Measurements from ENCODE around the gene TTLL4.

Gene TTLL4

DNA sequence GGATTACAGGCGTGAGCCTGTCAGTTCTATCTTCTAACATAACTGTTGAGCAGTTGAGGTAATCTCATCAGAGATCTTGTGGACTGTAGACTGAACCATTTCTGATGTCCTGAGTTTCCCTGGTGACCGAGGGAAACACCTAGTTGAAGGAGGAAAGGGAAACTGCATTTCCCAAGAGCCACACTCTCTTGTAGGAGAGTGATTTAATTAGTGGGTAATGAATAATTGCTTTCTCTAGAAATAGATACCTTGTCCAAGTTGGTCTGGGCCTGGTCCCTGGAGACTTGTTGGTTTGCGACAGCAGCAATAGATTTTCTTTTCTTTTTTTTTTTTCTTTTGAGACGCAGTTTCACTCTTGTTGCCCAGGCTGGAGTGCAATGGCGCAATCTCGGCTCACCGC is 7.4 kb downstream of the TTLL4 start:
- no peak for DNase-seq

- no peak for DNase-seq
These were observed 8.8 kb downstream of the TTLL4 start for GRCh38 chr2:218719457-218719856.

DNA sequence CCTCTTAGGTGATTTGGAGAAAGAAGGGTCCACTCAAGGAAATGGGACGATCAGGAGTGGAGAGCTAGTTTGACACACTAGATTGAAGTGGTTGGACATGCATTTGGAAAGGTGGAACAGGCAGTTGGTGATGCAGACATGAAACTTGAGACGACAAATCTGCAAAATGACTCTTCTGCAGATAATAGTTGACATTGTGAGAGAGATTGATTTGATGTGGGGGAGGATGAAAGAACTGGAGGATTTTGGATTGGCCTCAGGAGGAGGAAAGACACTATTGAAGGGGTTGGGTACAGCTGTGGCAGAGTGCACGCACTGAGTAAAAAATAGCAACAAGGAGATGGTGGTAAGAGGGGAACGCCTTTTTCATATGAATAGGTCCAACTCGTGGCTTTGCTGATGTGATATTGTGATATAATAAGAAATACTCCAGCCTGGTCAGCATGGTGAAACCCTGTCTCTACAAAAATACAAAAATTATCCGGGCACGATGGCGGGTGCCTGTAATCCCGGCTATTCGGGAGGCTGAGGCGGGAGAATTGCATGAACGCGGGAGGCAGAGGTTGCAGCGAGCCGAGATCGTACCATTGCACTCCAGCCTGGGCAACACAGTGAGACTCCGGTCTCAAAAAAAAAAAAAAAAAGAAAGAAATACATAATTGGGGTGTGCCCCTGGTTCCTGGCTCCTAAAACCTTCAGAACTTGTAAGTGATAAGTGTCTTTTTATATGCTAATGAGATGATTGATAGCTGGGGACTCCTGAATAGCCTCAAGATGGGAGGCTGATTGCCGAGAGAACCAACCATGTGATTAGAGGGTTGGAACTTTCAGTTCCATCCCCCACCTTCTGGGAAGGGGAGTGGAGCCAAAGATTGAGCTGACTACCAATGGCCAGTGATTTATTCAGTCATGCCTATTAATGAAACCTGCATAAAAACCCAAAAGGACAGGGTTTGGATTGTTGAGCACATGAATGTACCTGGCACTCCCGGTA is 9.7 kb downstream of the TTLL4 start:
- DNase-seq = no peak

DNA sequence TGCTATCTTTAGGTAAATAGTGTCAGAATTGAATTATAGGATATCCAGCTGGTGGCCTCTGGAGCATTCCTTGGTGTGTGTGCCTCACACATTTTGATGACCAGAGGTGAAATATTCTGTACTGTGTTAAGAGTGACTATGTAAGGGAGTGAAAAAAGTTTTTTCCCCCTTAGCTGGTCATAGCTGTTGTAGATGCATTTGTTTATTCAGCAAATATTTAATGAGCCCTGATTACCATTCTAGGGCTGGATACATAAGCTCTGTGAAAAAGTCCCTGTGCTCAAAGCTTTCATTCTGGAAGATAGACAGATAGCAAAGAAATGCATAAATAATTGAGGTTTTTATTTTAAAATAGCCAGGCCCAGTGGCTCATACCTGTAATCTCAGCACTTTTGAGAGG is 10.9 kb downstream of the TTLL4 start:
- DNase-seq = no peak

GRCh38 chr2:218721934-218722333 is 11.3 kb downstream of the TTLL4 start:
- DNase-seq = no peak

DNA sequence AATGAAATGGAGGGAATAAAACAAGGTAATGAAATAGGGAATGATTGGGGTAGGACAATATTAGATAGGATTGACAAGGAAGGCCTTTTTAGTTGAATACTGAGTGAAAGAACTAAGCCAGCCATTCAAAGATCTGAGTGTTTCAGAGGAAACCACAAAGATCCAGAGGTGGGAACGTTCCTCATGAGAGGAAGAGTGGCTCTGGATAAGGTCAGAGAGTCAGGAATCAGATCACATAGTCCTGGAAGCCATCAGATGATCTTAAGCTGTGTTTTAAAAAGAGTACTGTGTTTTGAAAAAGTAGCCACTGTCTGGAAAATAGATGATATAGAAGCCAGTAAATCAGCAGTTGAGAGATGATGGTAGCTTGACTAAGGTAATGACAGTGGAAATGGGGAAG is 11.8 kb downstream of the TTLL4 start:
- no peak for DNase-seq

DNA sequence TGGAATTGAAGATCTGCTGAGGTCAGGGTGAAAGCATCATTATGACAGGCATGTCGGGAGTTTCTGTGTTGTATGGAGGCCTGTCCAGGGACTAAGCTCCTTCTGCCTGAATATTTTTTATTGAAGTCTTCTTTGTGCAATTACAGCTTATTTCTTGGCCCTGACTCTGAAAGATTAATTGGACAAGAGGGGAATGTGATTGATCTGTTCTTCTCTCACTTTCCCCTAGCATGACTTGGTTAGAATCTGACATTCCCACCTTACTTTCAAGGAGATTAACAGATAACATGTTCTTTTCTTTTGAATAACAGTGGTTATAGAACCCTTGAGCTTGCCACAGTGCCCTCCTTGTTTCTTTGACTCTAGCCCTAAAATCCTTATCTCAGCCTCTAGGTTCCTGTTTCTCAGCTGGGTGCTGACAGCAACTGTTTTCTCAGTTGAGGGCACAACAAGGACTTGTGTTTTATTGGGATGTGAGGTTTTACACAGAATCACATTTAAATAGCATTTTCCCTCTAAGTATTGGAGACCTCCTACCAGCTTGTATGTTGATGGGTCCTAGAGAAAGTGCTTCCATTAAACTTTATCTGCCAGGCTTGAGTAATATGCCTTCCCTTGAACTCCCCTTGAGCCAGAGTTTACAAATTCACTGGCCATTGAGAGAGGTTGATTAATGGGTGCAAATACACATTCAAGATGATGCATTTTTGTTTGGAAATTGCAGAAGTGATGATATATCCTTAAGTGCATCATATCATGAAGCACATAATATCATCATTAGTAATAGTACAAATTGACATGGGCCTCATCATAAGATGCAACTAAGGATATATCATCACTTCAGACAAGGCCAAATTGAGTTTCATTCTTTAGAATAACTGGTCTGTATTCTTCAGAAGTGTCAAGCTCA is 12.5 kb downstream of the TTLL4 start:
- no peak for DNase-seq

DNA sequence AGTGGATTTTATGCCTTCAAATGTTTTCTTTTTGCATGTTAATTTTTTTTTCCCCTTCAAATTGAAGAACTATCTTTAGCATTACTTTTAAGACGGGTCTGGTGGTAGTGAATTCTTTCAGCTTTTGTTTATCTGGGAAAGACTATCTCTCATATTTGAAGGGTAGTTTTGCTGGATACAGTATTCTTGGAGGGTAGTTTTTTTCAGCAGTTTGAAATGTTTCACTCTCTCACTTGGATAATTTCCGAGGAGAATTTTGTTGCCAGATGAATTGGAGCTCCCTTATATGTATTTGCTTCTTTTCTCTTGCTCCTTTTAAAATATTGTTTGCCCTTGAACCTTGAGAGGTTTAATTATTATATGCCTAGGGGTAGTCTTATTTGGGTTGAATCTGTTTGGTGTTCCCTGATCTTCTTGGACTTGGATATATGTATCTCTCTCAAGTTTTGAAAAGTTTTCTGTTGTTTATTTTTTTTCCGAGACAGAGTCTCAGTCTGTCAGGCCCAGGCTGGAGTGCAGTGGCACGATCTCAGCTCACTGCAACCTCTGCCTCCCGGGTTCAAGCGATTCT is 15.5 kb downstream of the TTLL4 start:
- no peak for DNase-seq

GRCh38 chr2:218727502-218728165 is 17.0 kb downstream of the TTLL4 start:
- DNase-seq = no peak

DNA sequence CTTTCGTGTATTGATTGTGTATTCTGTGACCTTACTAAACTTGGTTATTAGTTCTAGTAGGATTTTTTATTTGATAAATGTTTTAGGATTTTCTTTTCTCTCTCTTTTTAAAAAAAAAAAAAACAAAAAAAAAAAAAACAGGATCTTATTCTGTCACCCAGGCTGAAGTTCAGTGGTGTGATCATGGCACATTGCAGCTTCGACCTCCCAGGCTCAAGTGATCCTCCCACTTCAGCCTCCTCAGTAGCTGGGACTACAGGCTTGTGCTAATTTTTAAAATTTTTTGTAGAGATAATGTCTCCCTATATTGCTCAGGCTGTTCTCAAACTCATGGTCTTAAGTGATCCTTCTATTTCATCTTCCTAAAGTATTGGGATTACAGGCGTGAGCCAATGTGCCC is 19.0 kb downstream of the TTLL4 start:
- no peak for DNase-seq

DNA sequence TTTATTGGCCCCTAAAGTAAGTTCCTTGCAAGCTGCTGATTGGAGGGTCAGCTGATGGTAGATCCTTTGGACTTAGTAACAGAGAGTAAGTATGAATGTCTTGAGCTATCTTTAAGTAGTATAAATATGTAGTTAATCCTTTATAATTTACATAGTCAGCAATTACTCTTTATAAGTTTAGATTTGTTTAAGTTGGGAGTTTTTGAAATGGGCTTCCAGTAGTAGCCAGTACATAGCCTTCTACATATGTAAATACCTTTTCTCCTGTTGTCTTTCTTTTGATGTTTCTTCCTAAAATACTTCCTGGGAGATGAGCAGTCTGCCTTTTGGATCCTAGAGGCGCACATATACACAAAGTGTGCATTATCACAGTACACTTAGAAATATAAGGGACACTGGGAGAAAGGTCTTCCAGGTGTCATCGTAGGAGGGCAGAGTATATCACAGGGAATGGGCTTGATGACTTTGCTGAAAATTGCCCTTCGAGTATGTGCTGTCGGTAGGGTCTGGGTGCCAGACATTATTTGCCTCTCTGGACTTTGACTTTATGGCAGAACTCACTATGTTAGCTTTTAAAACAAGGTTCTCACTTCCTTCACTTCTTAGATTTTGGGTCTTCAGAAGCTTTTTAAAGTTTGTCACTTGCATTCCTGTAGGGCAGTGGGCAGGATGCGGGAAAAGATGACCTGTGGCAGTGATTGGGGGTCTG is 21.6 kb downstream of the TTLL4 start:
- no peak for DNase-seq

DNA sequence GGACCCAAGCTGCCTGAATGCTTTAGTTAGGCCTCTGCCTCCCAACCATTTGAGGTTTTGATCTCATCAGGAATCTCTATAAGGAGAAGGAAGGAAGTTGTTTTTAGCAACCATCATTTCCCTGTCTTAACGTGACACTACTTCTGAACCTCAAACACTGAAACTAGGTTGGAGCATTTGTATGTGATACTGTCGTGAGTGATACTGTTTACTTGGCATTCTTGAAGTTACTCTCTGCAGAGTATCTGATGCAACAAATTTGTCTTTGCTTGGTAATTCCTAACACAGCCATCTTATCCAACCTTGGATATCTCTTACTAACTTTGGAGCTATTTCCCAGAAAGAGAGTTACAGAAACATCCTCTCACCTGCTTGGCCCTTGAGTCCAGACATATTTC is 22.1 kb downstream of the TTLL4 start:
- no peak for DNase-seq

DNA sequence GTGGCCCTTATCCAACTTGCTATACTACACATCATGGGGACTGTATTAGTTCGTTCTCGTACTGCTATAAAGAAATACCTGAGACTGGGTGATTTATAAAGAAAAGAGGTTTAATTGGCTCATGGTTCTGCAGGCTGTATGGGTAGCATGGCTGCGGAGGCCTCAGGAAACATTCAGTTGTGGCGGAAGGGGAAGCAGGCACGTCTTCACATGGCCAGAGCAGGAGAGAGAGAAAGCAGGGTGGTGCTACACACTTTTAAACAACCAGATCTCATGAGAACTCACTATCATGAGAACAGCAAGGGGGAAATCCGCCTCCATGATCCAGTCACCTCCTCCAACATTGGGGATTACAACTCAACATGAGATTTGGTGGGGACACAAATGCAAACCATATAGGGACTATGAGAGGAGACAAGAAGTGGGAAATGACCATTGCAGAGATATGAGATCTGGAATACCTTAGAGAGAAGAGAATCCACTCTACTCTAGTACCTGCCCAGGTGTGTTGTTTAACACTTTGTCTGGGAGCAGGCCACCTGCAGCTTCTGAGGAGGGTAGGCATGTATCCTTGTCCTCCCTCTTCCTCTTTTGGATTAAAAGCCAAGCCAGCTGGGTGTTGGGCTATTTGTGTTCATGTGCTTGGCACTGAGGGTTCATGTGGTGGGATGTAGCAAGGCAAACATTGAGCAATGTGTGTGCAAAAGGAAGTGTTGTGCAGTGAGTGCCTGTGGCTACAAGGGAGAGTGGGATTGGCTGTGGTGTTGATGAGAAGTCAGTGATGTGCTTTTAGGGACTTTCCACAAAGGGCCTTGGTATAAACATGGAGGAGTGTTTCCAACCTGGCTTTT is 22.8 kb downstream of the TTLL4 start:
- DNase-seq = peak; percentile 10

- DNase-seq = no peak
These were observed 23.7 kb downstream of the TTLL4 start for GRCh38 chr2:218734190-218734975.

- DNase-seq = no peak
These were observed 25.9 kb downstream of the TTLL4 start for GRCh38 chr2:218736531-218736930.

GRCh38 chr2:218743068-218743467 is 32.4 kb downstream of the TTLL4 start:
- DNase-seq = no peak

DNA sequence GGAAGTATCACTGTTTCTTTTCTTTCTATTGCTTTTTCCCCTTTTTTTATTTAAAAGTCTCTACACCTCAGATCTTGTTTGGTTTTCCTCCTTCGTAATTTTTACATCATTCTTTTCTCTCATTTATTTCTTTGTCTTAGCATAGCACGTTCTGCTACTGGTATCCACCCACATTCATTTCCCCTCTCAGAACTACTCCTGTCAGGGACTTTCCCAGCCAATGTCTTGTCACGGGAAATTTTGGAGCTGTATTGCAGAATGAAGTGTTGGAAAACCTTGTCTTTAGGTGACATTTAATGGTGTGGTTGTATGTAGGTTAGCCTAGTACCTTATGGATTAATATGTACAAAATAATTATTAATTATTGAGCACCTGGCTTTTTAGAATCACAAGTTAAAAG is 34.0 kb downstream of the TTLL4 start:
- no peak for DNase-seq

GRCh38 chr2:218745160-218745558 is 34.5 kb downstream of the TTLL4 start:
- DNase-seq = no peak

DNA sequence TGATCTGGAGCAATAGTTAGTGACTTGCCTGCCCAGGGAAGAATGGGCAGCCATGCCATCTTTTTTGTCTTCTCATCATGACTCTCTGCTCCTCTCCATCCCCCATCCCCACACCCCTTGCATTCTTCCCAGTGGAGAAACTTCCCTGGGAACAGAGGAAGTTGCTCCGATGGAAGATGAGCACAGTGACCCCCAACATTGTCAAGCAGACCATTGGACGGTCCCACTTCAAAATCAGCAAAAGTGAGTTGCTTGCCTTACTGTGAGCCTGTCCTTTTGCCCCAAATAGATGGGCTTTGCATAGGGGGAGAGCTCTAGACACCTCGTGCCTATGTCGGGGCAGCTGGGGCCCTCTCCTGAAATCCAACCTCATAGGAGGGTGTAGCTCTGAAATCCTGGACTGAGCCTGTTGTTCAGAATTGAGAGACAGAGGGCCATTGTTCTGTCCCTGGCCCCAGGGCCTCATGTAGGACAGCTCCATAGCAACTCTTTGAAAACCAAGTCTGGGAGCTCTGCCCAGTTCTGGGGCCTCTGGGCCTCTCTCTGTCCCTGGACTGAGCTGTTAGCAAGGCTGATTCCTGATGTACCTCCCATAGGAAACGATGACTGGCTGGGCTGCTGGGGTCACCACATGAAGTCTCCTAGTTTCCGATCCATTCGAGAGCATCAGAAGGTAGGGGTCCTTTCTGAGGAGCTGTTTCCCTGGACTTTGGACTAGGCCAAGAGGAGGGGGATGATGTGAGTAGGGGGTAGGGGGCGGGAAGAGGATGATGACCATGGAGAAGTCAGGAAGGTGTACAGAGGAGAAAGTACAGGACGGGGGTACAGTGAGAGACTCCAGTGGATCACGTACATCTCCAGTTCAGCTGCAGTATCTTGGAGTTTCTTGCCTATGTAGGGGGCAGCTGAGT is 35.2 kb downstream of the TTLL4 start:
- no peak for DNase-seq

Measured in central memory CD4-positive, alpha-beta T cell (primary cell).